ENCODE results near the gene TSHB.

Gene TSHB

DNA sequence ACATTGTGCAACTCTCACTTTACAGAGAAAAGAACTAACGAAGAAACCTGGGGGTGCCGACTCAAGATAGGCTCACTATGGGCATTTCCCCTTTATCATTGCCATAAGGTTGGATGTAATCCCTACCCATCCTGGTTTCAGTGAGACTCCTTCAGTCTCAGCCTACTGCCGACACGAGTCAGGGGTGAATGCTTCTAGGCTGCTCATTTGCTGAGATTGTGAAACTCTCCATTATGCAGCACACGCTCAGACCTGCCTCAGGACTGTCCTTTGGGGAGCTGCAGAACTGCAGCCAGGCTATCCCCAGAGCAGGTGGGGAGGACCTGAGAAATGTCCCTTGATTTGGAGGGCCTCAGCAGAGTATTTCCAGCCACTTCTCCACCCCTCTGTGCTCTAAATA, 22.2 kb downstream of the TSHB start:
- TF ChIP-seq, protein P1, sequence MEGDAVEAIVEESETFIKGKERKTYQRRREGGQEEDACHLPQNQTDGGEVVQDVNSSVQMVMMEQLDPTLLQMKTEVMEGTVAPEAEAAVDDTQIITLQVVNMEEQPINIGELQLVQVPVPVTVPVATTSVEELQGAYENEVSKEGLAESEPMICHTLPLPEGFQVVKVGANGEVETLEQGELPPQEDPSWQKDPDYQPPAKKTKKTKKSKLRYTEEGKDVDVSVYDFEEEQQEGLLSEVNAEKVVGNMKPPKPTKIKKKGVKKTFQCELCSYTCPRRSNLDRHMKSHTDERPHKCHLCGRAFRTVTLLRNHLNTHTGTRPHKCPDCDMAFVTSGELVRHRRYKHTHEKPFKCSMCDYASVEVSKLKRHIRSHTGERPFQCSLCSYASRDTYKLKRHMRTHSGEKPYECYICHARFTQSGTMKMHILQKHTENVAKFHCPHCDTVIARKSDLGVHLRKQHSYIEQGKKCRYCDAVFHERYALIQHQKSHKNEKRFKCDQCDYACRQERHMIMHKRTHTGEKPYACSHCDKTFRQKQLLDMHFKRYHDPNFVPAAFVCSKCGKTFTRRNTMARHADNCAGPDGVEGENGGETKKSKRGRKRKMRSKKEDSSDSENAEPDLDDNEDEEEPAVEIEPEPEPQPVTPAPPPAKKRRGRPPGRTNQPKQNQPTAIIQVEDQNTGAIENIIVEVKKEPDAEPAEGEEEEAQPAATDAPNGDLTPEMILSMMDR (IDR thresholded peaks at IDR 0.05): no peak
- Mint-ChIP-seq H3K27me3 (ENCODE audit: low read depth, poor library complexity) (no peaks in the 10 kb centered on the region), H3K4me3 (no peak overlapping the region), H3K27ac (no peak overlapping the region), H3K36me3 (ENCODE audit: low read depth) (peaks cover 6% of the 10 kb centered on the region), H3K4me1 (no peaks in the 10 kb centered on the region), H3K9me3 (peaks cover 5% of the 10 kb centered on the region)
- DNase-seq: no peak

DNA sequence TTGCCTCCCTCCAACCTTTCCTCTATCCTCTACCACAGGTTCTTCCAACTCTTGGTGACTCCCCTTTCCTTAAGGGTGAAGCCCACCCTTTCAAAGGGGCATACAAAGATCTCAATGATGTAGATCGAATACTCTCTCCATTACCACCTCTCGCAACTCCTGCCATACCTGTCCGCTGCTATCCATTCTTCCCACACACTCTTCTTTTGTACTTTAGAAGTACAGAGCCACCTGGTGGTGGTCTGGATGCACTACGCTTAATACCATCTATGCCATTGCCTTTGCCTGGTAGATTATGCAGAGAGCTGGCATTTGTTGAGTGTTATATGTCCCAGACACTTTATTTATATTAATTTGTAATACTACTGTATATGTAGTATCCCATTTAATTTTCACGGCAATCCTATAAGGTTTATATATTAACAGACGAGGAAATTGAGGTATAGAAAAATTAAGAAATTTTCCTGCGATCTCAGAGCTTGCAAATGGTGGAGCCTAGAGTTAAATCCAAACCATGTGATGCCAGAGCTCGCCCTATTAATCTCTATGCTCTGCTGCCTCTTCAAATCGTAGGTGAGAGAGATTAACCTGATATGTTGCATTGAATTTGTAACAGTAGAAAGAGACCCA, 22.9 kb downstream of the TSHB start:
- H3K4me3 Mint-ChIP-seq: no peak overlapping the region
- TF ChIP-seq, protein P1 (IDR thresholded peaks at IDR 0.05): peak; percentile 83
- H3K27ac Mint-ChIP-seq: no peak overlapping the region
- H3K36me3 Mint-ChIP-seq (ENCODE audit: low read depth): no peaks in the 10 kb centered on the region
- DNase-seq: peak; percentile 65
- H3K27me3 Mint-ChIP-seq (ENCODE audit: low read depth, poor library complexity): no peaks in the 10 kb centered on the region
- no peaks in the 10 kb centered on the region for H3K4me1 Mint-ChIP-seq
- H3K9me3 Mint-ChIP-seq: no peaks in the 10 kb centered on the region

DNA sequence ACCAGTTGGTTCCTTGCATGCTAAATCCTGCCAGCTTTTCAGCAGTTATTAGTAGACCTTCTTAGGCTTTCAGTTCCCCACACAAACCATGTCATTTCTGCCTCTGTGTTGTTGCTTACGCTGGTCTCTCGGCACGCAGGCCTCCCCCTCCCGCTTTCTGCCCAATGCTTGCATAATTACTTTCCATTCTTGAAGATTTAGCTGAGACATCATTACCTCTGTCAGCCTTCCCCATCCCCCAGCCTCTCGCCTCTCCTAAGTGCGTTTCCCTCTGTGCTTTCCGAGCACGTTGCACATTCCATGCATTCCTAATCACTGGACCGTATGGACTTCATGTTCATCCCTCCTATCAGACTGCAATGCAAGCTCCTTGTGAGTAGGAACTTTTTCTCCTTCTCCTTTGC, 26.8 kb downstream of the TSHB start:
- Mint-ChIP-seq H3K27me3 (ENCODE audit: low read depth, poor library complexity) (no peaks in the 10 kb centered on the region), H3K4me1 (no peaks in the 10 kb centered on the region), H3K27ac (no peak overlapping the region), H3K4me3 (no peak overlapping the region), H3K9me3 (no peaks in the 10 kb centered on the region), H3K36me3 (ENCODE audit: low read depth) (no peaks in the 10 kb centered on the region)
- TF ChIP-seq, protein P1 (IDR thresholded peaks at IDR 0.05): no peak
- peak; percentile 70 for DNase-seq

DNA sequence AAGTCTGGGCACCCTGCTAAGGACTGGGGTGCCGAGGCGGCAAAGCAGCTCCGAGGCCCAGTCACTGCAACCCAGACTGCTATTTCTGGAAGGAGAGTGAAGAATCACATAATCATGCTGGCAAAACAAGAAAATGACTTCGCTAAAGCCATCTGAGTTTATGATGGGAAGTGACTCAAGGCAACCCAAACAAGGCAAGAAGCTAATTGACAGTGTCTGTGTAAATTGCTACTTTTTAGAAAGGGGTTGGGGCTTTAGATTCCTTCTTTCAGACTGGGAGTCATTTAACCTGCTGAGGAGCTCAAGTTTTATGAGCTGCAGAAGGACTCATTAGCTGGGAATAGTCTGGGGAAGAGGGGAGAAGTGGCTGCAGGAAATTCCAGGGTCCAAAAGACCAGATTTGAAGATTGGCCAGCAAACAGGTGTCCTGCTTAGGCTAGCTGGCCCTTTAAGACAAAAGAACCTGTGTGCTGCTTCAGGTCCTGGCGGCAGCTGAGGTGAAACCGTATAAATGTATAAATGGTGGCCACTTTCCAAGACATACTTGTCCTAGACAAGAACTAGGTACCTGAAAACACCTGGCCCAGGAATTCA, 28.1 kb downstream of the TSHB start:
- DNase-seq: no peak
- Mint-ChIP-seq H3K4me3 (no peak overlapping the region), H3K27ac (no peak overlapping the region), H3K4me1 (no peaks in the 10 kb centered on the region), H3K36me3 (ENCODE audit: low read depth) (no peaks in the 10 kb centered on the region), H3K9me3 (no peaks in the 10 kb centered on the region), H3K27me3 (ENCODE audit: low read depth, poor library complexity) (no peaks in the 10 kb centered on the region)
- TF ChIP-seq, protein P1 (IDR thresholded peaks at IDR 0.05): no peak

DNA sequence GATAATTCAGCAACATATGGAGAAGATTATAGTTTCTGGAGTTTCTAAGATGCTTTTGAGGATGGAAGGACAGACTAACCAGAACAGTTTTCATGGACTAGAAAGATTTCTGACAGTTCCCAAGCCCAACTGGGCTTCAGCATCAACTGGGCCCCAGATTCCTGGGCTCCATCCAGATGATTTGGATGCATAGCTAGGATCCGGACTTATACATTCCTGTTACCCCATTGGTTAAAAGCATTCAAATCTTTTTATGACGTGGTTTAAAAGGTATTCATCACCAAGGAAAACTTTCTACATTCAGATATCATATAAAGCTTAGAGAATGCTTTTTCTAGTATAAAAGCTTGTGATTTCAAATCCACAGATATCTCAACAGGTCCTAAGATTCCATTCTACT, 29.7 kb downstream of the TSHB start:
- Mint-ChIP-seq H3K9me3 (no peaks in the 10 kb centered on the region), H3K4me3 (no peak overlapping the region), H3K4me1 (no peaks in the 10 kb centered on the region), H3K27me3 (ENCODE audit: low read depth, poor library complexity) (no peaks in the 10 kb centered on the region), H3K27ac (no peak overlapping the region), H3K36me3 (ENCODE audit: low read depth) (peaks cover 5% of the 10 kb centered on the region)
- TF ChIP-seq, protein P1 (IDR thresholded peaks at IDR 0.05): no peak
- no peak for DNase-seq

DNA sequence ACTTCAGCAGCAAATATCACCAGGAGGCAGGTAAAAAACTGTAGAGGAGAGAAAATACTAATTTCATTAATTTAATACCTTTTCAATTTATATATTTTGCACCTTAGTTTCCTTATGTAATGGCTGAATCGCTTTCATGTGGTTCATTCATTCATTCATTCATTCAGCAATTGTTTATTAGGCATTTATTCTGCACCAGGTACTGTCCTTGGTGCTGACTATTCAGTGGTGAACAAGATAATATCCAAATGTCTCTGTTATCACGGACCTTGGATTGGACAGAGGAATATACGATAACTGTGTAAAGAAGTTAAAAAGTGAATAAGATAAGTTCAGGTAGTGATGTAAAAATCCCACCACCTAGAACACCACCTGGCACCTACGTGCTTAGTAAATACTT, 30.9 kb downstream of the TSHB start:
- no peak overlapping the region for H3K4me3 Mint-ChIP-seq
- peaks cover 8% of the 10 kb centered on the region for H3K36me3 Mint-ChIP-seq (ENCODE audit: low read depth)
- H3K27me3 Mint-ChIP-seq (ENCODE audit: low read depth, poor library complexity): no peaks in the 10 kb centered on the region
- no peak for DNase-seq
- no peaks in the 10 kb centered on the region for H3K4me1 Mint-ChIP-seq
- TF ChIP-seq, protein P1 (IDR thresholded peaks at IDR 0.05): no peak
- no peaks in the 10 kb centered on the region for H3K9me3 Mint-ChIP-seq
- H3K27ac Mint-ChIP-seq: no peak overlapping the region

Data from nephron progenitor cell (in vitro differentiated cells).